ENCODE measurements around the gene MLXIP. TPM values are rescaled to one million over a fixed set of nuclear protein-coding genes. Genes with fewer than 3 reads are reported as not detected.

Gene MLXIP
- total RNA-seq, 6 experiments from 2014 or later: 19.0 to 23.8 (median 21.7) TPM

- H3K9me3 Mint-ChIP-seq: no peaks in the 10 kb centered on the region
These were observed 84.4 kb downstream of the MLXIP start for GRCh38 chr12:122162976-122163375.

GRCh38 chr12:122166422-122167349, 88.1 kb downstream of the MLXIP start:
- no peaks in the 10 kb centered on the region for H3K9me3 Mint-ChIP-seq

More at GRCh38 chr12:122162976-122163375, 84.4 kb downstream of the MLXIP start:
- Mint-ChIP-seq H3K27ac (no peak overlapping the region), H3K4me1 (ENCODE audit: low read depth) (no peaks in the 10 kb centered on the region), H3K36me3 (ENCODE audit: low read depth) (no peaks in the 10 kb centered on the region), H3K4me3 (no peak overlapping the region), H3K27me3 (ENCODE audit: insufficient read depth) (peaks cover 12% of the 10 kb centered on the region)
- DNase-seq: no peak
- no peak for TF ChIP-seq CTCF (IDR thresholded peaks at IDR 0.05)

GRCh38 chr12:122167356-122167925, 88.9 kb downstream of the MLXIP start:
- no peaks in the 10 kb centered on the region for H3K36me3 Mint-ChIP-seq (ENCODE audit: low read depth)
- no peak overlapping the region for H3K4me3 Mint-ChIP-seq
- no peaks in the 10 kb centered on the region for H3K4me1 Mint-ChIP-seq (ENCODE audit: low read depth)
- H3K27me3 Mint-ChIP-seq (ENCODE audit: insufficient read depth): peaks cover 24% of the 10 kb centered on the region
- TF ChIP-seq CTCF (IDR thresholded peaks at IDR 0.05): no peak
- no peaks in the 10 kb centered on the region for H3K9me3 Mint-ChIP-seq
- H3K27ac Mint-ChIP-seq: no peak overlapping the region
- no peak for DNase-seq

More at GRCh38 chr12:122166422-122167349, 88.1 kb downstream of the MLXIP start:
- no peaks in the 10 kb centered on the region for H3K4me1 Mint-ChIP-seq (ENCODE audit: low read depth)
- peaks cover 23% of the 10 kb centered on the region for H3K27me3 Mint-ChIP-seq (ENCODE audit: insufficient read depth)
- no peak overlapping the region for H3K4me3 Mint-ChIP-seq
- no peaks in the 10 kb centered on the region for H3K36me3 Mint-ChIP-seq (ENCODE audit: low read depth)
- TF ChIP-seq CTCF (IDR thresholded peaks at IDR 0.05): no peak
- no peak for DNase-seq
- no peak overlapping the region for H3K27ac Mint-ChIP-seq

- Mint-ChIP-seq H3K4me1 (ENCODE audit: low read depth) (no peaks in the 10 kb centered on the region), H3K4me3 (no peak overlapping the region), H3K27ac (no peak overlapping the region), H3K27me3 (ENCODE audit: insufficient read depth) (peaks cover 30% of the 10 kb centered on the region), H3K9me3 (no peaks in the 10 kb centered on the region), H3K36me3 (ENCODE audit: low read depth) (no peaks in the 10 kb centered on the region)
- DNase-seq: no peak
- TF ChIP-seq CTCF (IDR thresholded peaks at IDR 0.05): no peak
These were observed 89.9 kb downstream of the MLXIP start for GRCh38 chr12:122168492-122168891.

GRCh38 chr12:122171399-122171798, 92.8 kb downstream of the MLXIP start:
- TF ChIP-seq CTCF (IDR thresholded peaks at IDR 0.05): no peak
- H3K4me3 Mint-ChIP-seq: no peak overlapping the region
- no peak for DNase-seq
- no peaks in the 10 kb centered on the region for H3K9me3 Mint-ChIP-seq
- H3K4me1 Mint-ChIP-seq (ENCODE audit: low read depth): peaks cover 6% of the 10 kb centered on the region; the same call in 1 of the 2 replicates
- H3K36me3 Mint-ChIP-seq (ENCODE audit: low read depth): no peaks in the 10 kb centered on the region
- peaks cover 41% of the 10 kb centered on the region for H3K27me3 Mint-ChIP-seq (ENCODE audit: insufficient read depth)
- no peak overlapping the region for H3K27ac Mint-ChIP-seq
